NCI-H2171 treated with DMSO at 0.1 percent for 48 hours (cell line): ENCODE data around the gene DNAH7.

ENCODE experiments used
- DNase-seq: peaks from one replicate; lab custom pipeline; 2025; lab: John Stamatoyannopoulos, UW

DNAH7 gene

GRCh38 chr2:195863121-195863520 is 205.5 kb downstream of the DNAH7 start:
- DNase-seq, result no peak

DNA sequence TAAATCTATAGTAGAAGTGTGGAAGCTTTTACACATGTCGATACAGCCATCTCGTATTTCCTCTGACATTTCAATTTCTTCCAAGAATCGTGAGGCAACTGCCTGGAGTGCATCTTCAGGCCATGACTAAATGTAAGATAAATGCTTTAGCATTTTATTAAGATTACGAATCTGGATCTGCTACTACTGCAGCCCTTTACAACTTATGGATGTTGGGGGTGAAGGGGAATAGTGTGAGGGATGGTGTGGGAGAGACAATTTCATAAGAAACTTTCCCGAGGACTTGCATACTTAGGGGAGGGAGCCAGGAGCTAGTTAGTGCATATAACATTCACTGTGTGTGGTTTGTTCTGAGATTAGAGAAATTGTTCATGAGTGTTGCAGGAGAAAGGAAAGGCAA is 206.8 kb downstream of the DNAH7 start:
- DNase-seq, result no peak

- no peak for DNase-seq
These were observed 209.1 kb downstream of the DNAH7 start for GRCh38 chr2:195859513-195859912.

GRCh38 chr2:195857132-195857531 is 211.5 kb downstream of the DNAH7 start:
- DNase-seq, result no peak

DNA sequence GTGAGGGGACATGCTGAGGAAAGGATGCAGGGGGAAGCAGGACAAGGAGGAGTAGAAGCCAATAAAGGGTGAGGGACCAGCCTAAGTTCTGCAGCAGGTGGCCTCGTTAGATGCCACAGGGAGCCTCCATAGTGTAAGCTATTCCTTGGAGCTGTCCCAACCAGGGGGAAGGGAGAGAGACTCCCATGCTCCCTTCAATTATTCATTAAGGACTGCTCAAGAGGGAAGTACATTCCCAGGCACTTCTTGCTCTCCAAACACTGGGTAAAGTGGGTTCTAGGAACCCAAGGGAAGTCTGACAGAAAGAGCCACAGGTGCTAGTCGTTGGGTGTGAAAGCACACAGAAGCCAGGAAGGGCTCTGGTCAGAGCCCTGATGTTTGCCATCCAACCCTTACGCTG is 217.9 kb downstream of the DNAH7 start:
- DNase-seq, result no peak

DNA sequence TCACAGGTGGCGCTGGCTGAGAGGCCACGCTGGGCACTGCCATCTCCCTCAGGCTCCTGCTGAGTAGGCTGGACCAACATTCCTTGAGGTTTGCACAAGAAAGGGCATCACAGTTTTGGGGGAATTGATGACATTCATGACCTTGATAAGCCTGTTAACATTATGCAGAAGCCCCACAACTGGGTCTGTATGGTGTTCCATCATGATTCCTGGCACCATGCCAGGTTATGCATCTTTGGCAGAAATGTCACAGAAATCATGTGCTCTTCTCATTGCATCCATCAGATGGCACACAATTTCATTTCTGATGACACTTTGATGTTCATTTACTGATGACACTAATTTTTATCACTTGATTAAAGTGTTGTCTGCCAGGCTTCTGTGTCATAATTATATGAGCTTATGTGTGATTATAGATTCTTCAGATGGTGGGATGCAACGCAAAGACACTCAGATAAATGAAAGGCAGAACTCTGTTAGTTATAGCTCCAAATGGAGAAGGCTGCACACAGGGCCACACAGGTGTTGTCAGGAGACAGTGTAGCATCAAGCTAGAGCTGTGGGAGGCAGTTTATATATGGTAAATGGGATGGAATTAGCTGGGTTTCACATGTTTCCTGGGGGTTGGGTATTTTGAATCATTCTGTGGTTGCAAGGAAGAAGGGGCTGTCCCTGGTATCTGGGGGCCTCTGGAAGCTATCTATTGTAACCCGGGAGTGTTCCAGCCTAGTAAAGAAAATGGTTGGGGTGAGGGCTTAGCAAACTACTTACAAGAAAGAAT is 220.3 kb downstream of the DNAH7 start:
- DNase-seq, result no peak

GRCh38 chr2:195842932-195843331 is 225.7 kb downstream of the DNAH7 start:
- DNase-seq, result no peak

DNA sequence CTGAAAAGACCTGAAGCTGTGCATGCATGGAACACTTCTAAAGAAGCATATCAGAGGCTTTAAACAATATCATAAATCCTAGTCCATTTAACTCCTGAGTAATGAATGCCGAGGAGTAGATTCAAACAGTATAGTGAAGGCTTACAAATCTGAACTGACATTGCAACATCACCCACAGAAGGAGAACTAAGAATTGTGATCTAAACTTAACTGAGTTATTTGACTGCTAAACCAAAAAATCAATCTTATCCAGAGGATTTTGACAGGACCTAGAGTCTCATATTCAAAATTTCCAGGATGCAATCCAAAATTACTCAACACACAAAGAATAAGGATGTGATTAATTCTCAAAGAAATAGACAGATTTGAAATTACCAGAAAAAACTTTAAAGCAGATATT is 230.6 kb downstream of the DNAH7 start:
- DNase-seq, result no peak

GRCh38 chr2:195836002-195836401 is 232.6 kb downstream of the DNAH7 start:
- no peak for DNase-seq

DNA sequence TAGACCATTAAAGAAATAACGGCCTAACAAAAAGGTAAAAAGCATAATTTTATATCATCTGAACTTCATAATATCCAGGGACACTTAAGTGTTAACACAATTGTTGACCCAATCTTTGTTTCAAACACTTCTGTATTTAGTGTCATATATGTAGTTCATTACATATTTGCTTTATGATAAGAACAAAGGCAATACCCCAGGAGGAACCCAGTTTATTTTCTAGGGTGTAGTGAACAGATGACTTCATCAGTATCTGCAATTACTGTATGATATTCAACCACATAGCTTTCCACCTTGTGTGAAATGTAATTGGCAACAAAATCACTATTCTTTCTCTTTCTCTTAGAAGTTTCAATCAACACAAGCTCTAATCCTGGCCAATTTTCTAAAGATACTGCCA is 233.8 kb downstream of the DNAH7 start:
- no peak for DNase-seq

- no peak for DNase-seq
These were observed 237.4 kb downstream of the DNAH7 start for GRCh38 chr2:195830968-195831950.

DNA sequence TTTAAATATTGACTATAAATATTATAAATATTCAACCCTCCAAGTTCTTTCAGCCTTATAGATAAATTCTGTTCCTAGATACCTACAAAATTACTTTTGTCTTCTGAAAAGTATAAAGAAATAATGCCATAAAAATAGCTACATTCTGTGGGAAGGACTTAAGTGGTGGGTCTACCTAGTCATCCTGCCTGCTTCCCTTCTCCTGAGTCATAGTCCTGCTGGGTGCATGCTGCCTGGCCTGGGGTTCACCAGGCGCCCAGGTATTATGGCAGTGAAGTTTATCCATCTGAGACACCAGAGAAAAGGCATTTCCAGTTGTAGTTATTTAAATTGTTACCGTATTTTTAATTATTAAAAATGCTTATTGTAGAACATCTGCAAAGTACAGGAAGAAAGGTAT is 244.2 kb downstream of the DNAH7 start:
- DNase-seq, result no peak

DNA sequence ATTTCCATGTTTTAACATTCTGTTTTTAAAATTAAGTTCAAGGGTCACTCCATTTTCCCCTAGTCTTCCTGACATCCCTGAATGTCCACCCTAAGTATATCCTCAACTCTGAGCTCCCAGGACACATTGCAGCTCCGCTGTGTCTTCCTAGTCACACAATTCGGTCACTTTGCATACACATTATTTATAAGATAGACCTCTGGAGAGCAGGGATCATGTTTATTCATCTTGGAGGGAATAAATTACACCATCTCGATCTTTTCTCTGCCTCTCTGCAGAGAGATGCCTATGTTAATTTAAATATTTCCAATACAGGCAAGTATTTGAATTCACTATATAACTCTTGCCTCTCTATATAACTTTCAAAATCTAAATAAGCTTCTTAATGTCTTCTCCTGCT is 245.4 kb downstream of the DNAH7 start:
- DNase-seq, result no peak

DNA sequence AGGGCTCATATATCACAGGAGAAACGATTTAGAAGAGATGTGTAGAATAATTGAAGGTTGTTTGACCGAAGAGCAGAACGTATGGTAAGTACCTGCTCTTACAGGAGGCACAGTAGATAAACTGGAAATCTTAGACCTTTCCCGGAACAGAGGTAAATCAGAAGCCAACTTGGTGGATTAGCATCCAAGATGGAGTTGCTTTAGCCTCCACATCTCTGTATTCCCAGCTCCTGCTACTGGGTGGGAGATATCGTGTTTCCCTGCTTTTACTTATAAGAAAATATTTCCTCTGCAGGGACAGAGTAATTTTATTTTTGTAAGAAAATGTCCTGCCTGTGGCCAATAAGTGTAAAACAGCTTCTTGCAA is 247.1 kb downstream of the DNAH7 start:
- no peak for DNase-seq

- DNase-seq, result no peak
These were observed 247.6 kb downstream of the DNAH7 start for GRCh38 chr2:195820867-195821565.

DNA sequence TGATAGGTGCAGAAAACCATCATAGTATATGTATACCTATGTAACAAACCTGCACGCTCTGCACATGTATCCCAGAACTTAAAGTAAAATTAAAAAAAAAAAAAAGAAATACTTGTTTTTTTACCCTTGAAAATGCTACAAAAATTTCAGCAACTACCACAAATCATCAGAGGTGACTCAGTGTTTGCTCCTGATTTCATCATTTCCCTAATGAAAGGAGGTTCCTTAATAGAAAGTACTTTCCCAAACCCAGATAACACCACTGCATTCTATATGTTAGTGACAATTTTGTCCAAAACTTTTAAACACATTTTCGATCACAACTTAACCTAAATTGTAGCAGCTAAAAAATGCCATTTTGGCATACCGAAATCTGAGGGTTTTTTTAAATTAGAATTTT is 248.3 kb downstream of the DNAH7 start:
- DNase-seq, result no peak

DNA sequence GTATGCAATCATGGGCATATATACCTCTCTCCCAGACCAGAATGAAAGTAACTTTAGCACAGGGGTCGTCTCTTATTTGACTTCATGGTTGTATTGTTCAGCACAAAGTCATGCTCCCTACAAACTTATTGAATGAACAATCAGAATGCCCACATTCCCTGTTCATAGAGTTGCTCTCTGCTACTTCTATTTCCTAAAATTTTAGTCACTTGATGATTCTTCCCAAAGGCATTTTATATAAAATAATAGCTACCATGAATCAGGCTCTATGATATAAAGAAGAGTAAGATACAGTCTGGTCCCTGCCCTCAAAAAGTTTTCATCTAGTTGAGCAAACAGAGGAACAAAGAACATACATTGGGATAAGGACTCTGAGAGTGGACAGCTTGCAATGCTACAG is 249.4 kb downstream of the DNAH7 start:
- DNase-seq, result no peak

- DNase-seq, result no peak
These were observed 250.1 kb downstream of the DNAH7 start for GRCh38 chr2:195818526-195818925.

- DNase-seq, result no peak
These were observed 250.5 kb downstream of the DNAH7 start for GRCh38 chr2:195818106-195818505.

DNA sequence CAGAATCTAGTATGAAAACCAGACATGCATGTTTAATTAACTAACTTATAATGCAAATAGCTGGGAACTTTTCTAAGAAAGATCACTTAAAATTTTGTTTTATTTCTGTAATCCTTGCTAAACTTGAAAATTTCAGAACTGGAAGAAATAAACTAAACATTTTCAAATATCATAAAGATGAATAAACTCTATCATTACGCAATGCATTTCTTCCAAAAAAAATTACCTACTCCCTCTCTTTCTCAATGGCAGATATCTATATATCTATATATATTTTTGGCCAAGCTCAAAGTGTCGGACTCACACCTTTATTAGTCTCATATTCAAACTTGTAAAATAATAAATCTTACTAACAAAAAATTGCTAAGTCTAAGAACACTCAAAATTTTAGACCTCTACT is 253.6 kb downstream of the DNAH7 start:
- no peak for DNase-seq

GRCh38 chr2:195813421-195813820 is 255.2 kb downstream of the DNAH7 start:
- no peak for DNase-seq

GRCh38 chr2:195810340-195811098 is 258.1 kb downstream of the DNAH7 start:
- no peak for DNase-seq
